ENCODE data around the gene TBC1D9.

The TBC1D9 gene

DNA sequence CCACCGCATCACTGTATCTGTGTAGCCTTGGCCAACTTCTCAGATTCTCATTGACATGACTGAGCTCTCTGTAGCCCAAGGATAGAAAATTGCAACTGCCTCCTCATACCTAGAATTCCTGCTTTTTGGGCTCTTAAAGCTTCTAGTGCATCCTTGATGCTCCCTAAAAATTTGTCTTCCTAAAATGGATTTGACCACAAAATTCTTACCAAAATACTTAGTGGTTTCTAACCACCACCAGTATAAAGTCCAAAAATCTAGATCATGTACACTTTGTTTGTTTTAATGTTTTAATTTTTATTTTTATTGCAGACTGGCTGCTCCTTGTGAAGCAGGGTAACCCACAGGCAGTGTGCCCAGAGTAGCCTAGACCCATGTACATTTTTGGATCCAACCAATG is 75.5 kb downstream of the TBC1D9 start:
- DNase-seq (ENCODE audit: insufficient read length, low spot score) (no peak), FAIRE-seq (no peak)
- TF ChIP-seq POLR2A (IDR thresholded peaks at IDR 0.05; ENCODE audit: low read depth, low read length): no peak

GRCh38 chr4:140679576-140679975 is 76.6 kb downstream of the TBC1D9 start:
- DNase-seq (ENCODE audit: insufficient read length, low spot score) (no peak), FAIRE-seq (no peak)
- TF ChIP-seq POLR2A (IDR thresholded peaks at IDR 0.05; ENCODE audit: low read depth, low read length): no peak

DNA sequence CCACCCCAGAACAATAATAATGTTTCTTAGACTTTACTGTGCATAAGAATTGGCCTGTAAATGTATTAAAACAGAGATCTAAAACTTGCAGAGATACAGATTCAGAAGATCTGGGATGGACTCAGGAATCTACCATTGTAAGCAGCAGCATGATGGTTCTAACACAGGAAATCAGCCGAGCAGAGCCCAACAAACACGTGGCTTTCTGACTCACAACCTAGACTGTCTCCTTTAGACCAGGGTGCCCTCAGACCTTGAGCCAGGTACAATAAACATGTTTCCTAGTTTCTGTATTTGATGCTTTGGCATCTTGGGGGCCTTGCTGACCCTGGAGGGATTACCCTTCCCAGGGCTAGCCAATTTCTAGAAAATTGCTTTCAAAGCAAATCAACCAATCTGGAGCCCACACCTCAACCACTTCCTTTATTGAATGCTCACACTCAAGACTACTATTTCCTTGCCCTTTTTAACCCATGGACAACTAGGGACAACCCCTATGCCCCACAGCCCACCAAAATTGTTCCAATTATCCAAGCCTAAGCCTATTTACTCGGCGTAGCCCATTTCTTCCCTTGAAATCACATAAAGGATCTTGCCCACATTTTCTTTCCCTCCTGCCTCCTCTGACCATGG is 80.5 kb downstream of the TBC1D9 start:
- TF ChIP-seq POLR2A (IDR thresholded peaks at IDR 0.05; ENCODE audit: low read depth, low read length): no peak
- FAIRE-seq: no peak
- no peak for DNase-seq (ENCODE audit: insufficient read length, low spot score)

DNA sequence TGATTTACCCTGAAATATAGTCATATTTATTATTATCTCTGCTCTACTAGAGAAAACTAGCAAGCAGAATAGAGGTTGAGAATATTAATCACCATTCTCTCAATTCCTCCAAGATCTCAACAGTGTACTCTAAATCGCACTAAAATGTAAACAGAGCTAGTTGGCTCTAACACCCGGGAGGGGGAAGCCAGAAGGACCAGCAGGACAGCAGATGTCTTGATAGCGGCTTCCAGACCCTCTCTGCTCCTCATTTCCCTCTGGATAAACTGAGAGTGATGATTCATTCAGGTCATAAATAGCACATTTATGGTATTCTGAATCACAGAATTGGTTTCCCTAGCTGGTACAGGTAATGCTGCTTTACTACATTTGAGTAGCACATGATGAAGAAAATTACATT is 82.5 kb downstream of the TBC1D9 start:
- FAIRE-seq (no peak), DNase-seq (ENCODE audit: insufficient read length, low spot score) (no peak)
- no peak for TF ChIP-seq POLR2A (IDR thresholded peaks at IDR 0.05; ENCODE audit: low read depth, low read length)

GRCh38 chr4:140672416-140672815 is 83.8 kb downstream of the TBC1D9 start:
- no peak for TF ChIP-seq POLR2A (IDR thresholded peaks at IDR 0.05; ENCODE audit: low read depth, low read length)
- DNase-seq (ENCODE audit: insufficient read length, low spot score) (no peak), FAIRE-seq (no peak)

DNA sequence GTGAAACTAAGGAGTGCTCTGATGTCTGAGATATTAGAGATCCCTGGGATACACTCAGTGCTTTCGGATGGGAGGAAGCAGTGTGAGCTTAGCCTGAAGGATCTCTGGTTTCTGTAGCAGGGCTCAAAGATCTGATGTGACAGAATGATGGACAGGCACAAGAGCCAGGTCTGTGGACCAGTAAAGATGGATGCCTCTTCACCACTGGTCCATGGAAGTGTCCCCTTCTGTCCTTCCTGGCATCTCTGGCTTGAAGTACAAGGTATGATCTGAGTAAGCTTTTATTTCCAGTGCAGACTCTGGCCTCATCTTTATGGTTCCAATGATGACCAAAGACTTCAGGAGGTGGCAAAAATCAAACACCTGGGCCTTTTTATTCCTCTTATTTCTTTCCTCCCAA is 88.1 kb downstream of the TBC1D9 start:
- TF ChIP-seq POLR2A (IDR thresholded peaks at IDR 0.05; ENCODE audit: low read depth, low read length): no peak
- FAIRE-seq (no peak), DNase-seq (ENCODE audit: insufficient read length, low spot score) (no peak)

GRCh38 chr4:140666889-140667614 is 89.1 kb downstream of the TBC1D9 start:
- TF ChIP-seq POLR2A (IDR thresholded peaks at IDR 0.05; ENCODE audit: low read depth, low read length): no peak
- DNase-seq (ENCODE audit: insufficient read length, low spot score) (no peak), FAIRE-seq (no peak)

- TF ChIP-seq POLR2A (IDR thresholded peaks at IDR 0.05; ENCODE audit: low read depth, low read length): no peak
- no peak for FAIRE-seq
- no peak for DNase-seq (ENCODE audit: insufficient read length, low spot score)
Observed at GRCh38 chr4:140662082-140662869, 93.9 kb downstream of the TBC1D9 start.

- no peak for TF ChIP-seq POLR2A (IDR thresholded peaks at IDR 0.05; ENCODE audit: low read depth, low read length)
- no peak for FAIRE-seq
Observed at GRCh38 chr4:140661550-140661949, 94.6 kb downstream of the TBC1D9 start.

DNA sequence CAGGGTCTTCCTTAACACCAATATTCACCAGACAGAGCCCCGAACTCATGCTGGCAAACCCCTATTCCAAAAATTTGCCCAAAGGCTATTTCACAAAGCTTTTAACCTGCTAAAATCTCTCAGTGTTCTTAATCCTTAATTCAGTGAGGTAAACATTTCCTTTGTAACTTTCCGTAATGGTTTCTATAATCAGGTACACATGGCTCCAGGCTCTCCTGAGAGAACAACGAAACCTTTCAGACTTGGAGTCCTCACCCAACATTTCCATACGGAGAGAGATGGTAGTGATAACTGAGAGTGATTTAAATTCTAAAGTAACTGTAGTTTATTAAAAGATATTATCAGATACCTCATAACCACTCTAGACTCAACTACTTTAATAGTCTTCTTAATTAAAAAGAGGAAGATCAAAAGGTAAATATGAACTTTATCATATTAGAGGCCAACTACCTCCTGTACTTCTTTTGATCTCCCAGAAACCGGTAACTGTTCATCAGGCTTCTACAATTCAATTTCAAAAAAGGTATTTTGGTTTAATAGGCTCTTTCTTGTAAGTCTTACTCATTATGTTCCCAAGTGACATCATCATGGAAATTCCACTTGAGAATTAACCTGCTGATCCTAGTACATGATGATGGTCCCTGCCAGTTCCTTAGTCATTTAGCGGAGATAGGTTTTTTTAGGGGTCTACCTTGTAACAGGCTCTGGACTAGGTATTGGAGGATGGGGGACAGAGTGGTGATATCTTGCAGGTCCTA is 96.1 kb downstream of the TBC1D9 start:
- no peak for TF ChIP-seq POLR2A (IDR thresholded peaks at IDR 0.05; ENCODE audit: low read depth, low read length)
- FAIRE-seq (no peak), DNase-seq (ENCODE audit: insufficient read length, low spot score) (no peak)

More at GRCh38 chr4:140661550-140661949, 94.6 kb downstream of the TBC1D9 start:
- no peak for DNase-seq (ENCODE audit: insufficient read length, low spot score)

DNA sequence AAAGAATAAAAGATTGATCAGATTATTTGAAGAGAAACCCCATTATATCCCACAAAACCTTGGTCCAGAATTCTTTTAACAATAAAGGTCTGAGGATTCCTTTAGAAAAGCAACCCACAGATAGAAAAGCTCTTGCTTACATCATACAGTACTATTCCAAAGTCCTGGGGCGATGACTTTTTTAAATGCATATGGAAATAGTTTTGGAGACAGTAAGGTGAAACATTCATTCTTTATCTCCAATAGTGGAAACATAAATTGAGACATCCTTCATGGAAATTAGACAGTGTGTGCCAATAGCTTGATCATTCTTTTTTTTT is 101.7 kb downstream of the TBC1D9 start:
- FAIRE-seq (no peak), DNase-seq (ENCODE audit: insufficient read length, low spot score) (no peak)
- no peak for TF ChIP-seq POLR2A (IDR thresholded peaks at IDR 0.05; ENCODE audit: low read depth, low read length)

- no peak for TF ChIP-seq POLR2A (IDR thresholded peaks at IDR 0.05; ENCODE audit: low read depth, low read length)
- DNase-seq (ENCODE audit: insufficient read length, low spot score) (no peak), FAIRE-seq (no peak)
Observed at GRCh38 chr4:140653718-140654494, 102.3 kb downstream of the TBC1D9 start.

- TF ChIP-seq POLR2A (IDR thresholded peaks at IDR 0.05; ENCODE audit: low read depth, low read length): no peak
Observed at GRCh38 chr4:140652601-140653000, 103.6 kb downstream of the TBC1D9 start.

More at GRCh38 chr4:140652601-140653000, 103.6 kb downstream of the TBC1D9 start:
- FAIRE-seq (no peak), DNase-seq (ENCODE audit: insufficient read length, low spot score) (no peak)
